H1 (cell line): ENCODE results near the gene RBFOX1. TPM values are rescaled to one million over a fixed set of nuclear protein-coding genes. Genes with fewer than 3 reads are reported as not detected.

Source experiments
- CTCF ChIA-PET: fragments of 300-600 bp; sonication (Branson Sonifier 250); formaldehyde crosslinking; loops from one replicate; lab custom pipeline; 2021; ENCODE audit not compliant: partially characterized antibody; lab: Charles Lee
- POLR2A ChIA-PET: fragments of 300-600 bp; sonication (Branson Sonifier 250); formaldehyde crosslinking; loops from one replicate; lab custom pipeline; 2021; ENCODE audit warnings: inconsistent platforms; ENCODE audit not compliant: partially characterized antibody; lab: Charles Lee
- DNase-seq, 2 experiments: peaks; one replicate each; pipeline versions ENCODE4 v3.0.0 to v3.0.0-alpha.2; 2010 to 2022; ENCODE audit warnings: low spot score in 2 of 2, low read depth in 1 of 2, mixed read lengths in 1 of 2
- FAIRE-seq: peaks from 2 replicates; lab custom pipeline; 2011; peaks lifted over from hg19 to GRCh38; lab: Jason Lieb, UNC
- H2AFZ ChIP-seq: 2 replicates; pipeline ENCODE4 v1.8.1; 2012; ENCODE audit warnings: low read length, inconsistent platforms
- H2AK5ac ChIP-seq: 2 replicates; pipeline ENCODE4 v1.6.1; 2013; ENCODE audit warnings: low read depth, low read length
- H2BK120ac ChIP-seq: replicated peaks from 2 replicates; pipeline ENCODE3; 2013; ENCODE audit warnings: low read depth, low read length, inconsistent platforms
- H2BK12ac ChIP-seq: 2 replicates; pipeline ENCODE4 v1.6.1; 2013; ENCODE audit warnings: low read depth, low read length
- H2BK15ac ChIP-seq: 2 replicates; pipeline ENCODE4 v1.6.1; 2013; ENCODE audit warnings: low read length
- H2BK20ac ChIP-seq: 2 replicates; pipeline ENCODE4 v1.6.1; 2013; ENCODE audit warnings: low read length
- H2BK5ac ChIP-seq: 2 replicates; pipeline ENCODE4 v1.6.1; 2013; ENCODE audit warnings: low read depth, low read length
- H3K14ac ChIP-seq: 2 replicates; pipeline ENCODE4 v1.6.1; 2013; ENCODE audit warnings: inconsistent platforms; ENCODE audit not compliant: insufficient read length
- H3K18ac ChIP-seq: 2 replicates; pipeline ENCODE4 v1.6.1; 2013; ENCODE audit warnings: low read length; ENCODE audit errors: extremely low read depth
- H3K23ac ChIP-seq: 2 replicates; pipeline ENCODE4 v1.6.1; 2013; ENCODE audit warnings: inconsistent platforms; ENCODE audit not compliant: insufficient read length
- H3K23me2 ChIP-seq: 2 replicates; pipeline ENCODE4 v1.6.1; 2013; ENCODE audit warnings: low read depth, low read length
- H3K27ac ChIP-seq: 2 replicates; pipeline ENCODE4 v1.6.1; 2011; ENCODE audit warnings: low read depth, low read length, inconsistent platforms
- H3K27me3 ChIP-seq, 4 experiments: replicated peaks in 1 of 4; 1 replicate in 1 of 4; 2 replicates in 3 of 4; pipeline versions ENCODE4 v1.6.1 to v1.8.1; 2011 to 2013; ENCODE audit warnings: low read length in 3 of 4, mild to moderate bottlenecking in 3 of 4, inconsistent platforms in 2 of 4, mixed read lengths in 2 of 4, moderate library complexity in 1 of 4; ENCODE audit not compliant: control insufficient read depth in 3 of 4, insufficient read depth in 3 of 4; ENCODE audit errors: extremely low read depth in 1 of 4
- H3K36me3 ChIP-seq, 4 experiments: 2 replicates each; pipeline versions ENCODE4 v1.6.1 to v1.8.1; 2011 to 2013; ENCODE audit warnings: mild to moderate bottlenecking in 4 of 4, low read length in 3 of 4, moderate library complexity in 2 of 4, control low read depth in 1 of 4, inconsistent platforms in 1 of 4; ENCODE audit not compliant: insufficient read depth in 4 of 4, control insufficient read depth in 2 of 4
- H3K4ac ChIP-seq: replicated peaks from 2 replicates; pipeline ENCODE3; 2013; ENCODE audit warnings: low read length, low read depth, mixed read lengths, inconsistent platforms; ENCODE audit not compliant: insufficient read length
- H3K4me1 ChIP-seq, 4 experiments: replicated peaks in 1 of 4; 1 replicate in 1 of 4; 2 replicates in 3 of 4; pipeline versions ENCODE4 v1.6.1 to v1.8.1; 2011 to 2013; ENCODE audit warnings: low read length in 3 of 4, inconsistent platforms in 2 of 4, mixed read lengths in 1 of 4; ENCODE audit not compliant: insufficient read depth in 4 of 4, control insufficient read depth in 3 of 4
- H3K4me2 ChIP-seq, 2 experiments: 2 replicates each; pipeline versions ENCODE4 v1.6.1 to v1.8.1; 2011 to 2013; ENCODE audit warnings: low read depth in 2 of 2, low read length in 2 of 2, control low read depth in 1 of 2, inconsistent platforms in 1 of 2, mild to moderate bottlenecking in 1 of 2; ENCODE audit not compliant: insufficient read depth in 1 of 2
- H3K4me3 ChIP-seq, 4 experiments: fragments of 200-600, 300-600 bp in 1 of 4; sonication (generic), shearing (Covaris generic), sonication (Bioruptor Twin) in 1 of 4; 2 replicates each; pipeline versions ENCODE4 v1.5.1 to v1.8.1; 2011 to 2016; ENCODE audit warnings: low read length in 4 of 4, low read depth in 3 of 4, control low read depth in 2 of 4, inconsistent platforms in 2 of 4, mild to moderate bottlenecking in 2 of 4, mixed read lengths in 1 of 4, moderate library complexity in 1 of 4; ENCODE audit not compliant: insufficient read depth in 2 of 4; ENCODE audit errors: extremely low read depth in 1 of 4
- H3K56ac ChIP-seq: replicated peaks from 2 replicates; pipeline ENCODE3; 2013; ENCODE audit warnings: low read depth, mild to moderate bottlenecking, mixed read lengths, low read length, inconsistent platforms; ENCODE audit not compliant: insufficient read length
- H3K79me1 ChIP-seq: 2 replicates; pipeline ENCODE4 v1.6.1; 2013; ENCODE audit warnings: low read depth, low read length, control low read depth
- H3K79me2 ChIP-seq, 2 experiments: 2 replicates each; pipeline versions ENCODE4 v1.6.1 to v1.8.1; 2012 to 2013; ENCODE audit warnings: low read length in 2 of 2, mild to moderate bottlenecking in 2 of 2, inconsistent platforms in 1 of 2; ENCODE audit not compliant: insufficient read depth in 2 of 2, control insufficient read depth in 1 of 2
- H3K9ac ChIP-seq, 4 experiments: replicated peaks in 1 of 4; 1 replicate in 1 of 4; 2 replicates in 3 of 4; pipeline versions ENCODE4 v1.6.1 to v1.8.1; 2011 to 2013; ENCODE audit warnings: low read depth in 3 of 4, low read length in 3 of 4, control low read depth in 2 of 4, mild to moderate bottlenecking in 2 of 4, moderate library complexity in 2 of 4, inconsistent platforms in 1 of 4; ENCODE audit errors: extremely low read depth in 1 of 4
- H3K9me3 ChIP-seq, 2 experiments: 2 replicates each; pipeline versions ENCODE4 v1.6.1 to v1.8.1; 2012 to 2013; ENCODE audit warnings: mild to moderate bottlenecking in 2 of 2, moderate library complexity in 2 of 2, control low read depth in 1 of 2, inconsistent platforms in 1 of 2, low read depth in 1 of 2, low read length in 1 of 2, mixed read lengths in 1 of 2; ENCODE audit not compliant: insufficient read depth in 2 of 2
- H4K20me1 ChIP-seq, 2 experiments: replicated peaks in 1 of 2; 2 replicates each; pipeline versions ENCODE3 to v1.8.1; 2011 to 2013; ENCODE audit warnings: inconsistent platforms in 2 of 2, low read length in 2 of 2, mild to moderate bottlenecking in 1 of 2; ENCODE audit not compliant: insufficient read depth in 2 of 2, control insufficient read depth in 1 of 2
- H4K5ac ChIP-seq: 2 replicates; pipeline ENCODE4 v1.6.1; 2013; ENCODE audit warnings: low read length, low read depth, mixed read lengths, inconsistent platforms; ENCODE audit not compliant: insufficient read length
- H4K8ac ChIP-seq: 2 replicates; pipeline ENCODE4 v1.8.0; 2013; ENCODE audit warnings: mild to moderate bottlenecking, moderate library complexity, low read length, inconsistent platforms; ENCODE audit not compliant: insufficient read depth; ENCODE audit errors: extremely low read depth
- H4K91ac ChIP-seq: replicated peaks from 2 replicates; pipeline ENCODE3; 2013; ENCODE audit warnings: low read length, mixed read lengths, inconsistent platforms; ENCODE audit not compliant: insufficient read length
- ASH2L ChIP-seq: fragments of 200-600, 300-600 bp; sonication (generic); IDR thresholded peaks from one replicate; pipeline ENCODE4 v1.7.1; 2017; ENCODE audit warnings: low read length
- BCL11A ChIP-seq, 2 experiments: IDR thresholded peaks; one replicate each; pipeline ENCODE4 v1.6.1; 2011; ENCODE audit warnings: low read depth in 2 of 2, low read length in 2 of 2, mild to moderate bottlenecking in 2 of 2
- EP300 ChIP-seq, 2 experiments: IDR thresholded peaks; 1 replicate in 1 of 2; 2 replicates in 1 of 2; pipeline ENCODE4 v1.6.1; 2011 to 2012; ENCODE audit warnings: low read depth in 2 of 2, low read length in 2 of 2, mild to moderate bottlenecking in 2 of 2, borderline replicate concordance in 1 of 2, inconsistent platforms in 1 of 2, moderate library complexity in 1 of 2
- HDAC2 ChIP-seq, 2 experiments: fragments of 300-600 bp in 1 of 2; sonication (generic) in 1 of 2; IDR thresholded peaks; 2 replicates each; pipeline ENCODE4 v1.6.1; 2011 to 2012; ENCODE audit warnings: low read depth in 2 of 2, low read length in 2 of 2, mild to moderate bottlenecking in 2 of 2, moderate library complexity in 2 of 2, borderline replicate concordance in 1 of 2, inconsistent platforms in 1 of 2
- RNF2 ChIP-seq: fragments of 200-900, 300-1000 bp; sonication (generic); IDR thresholded peaks from 2 replicates; pipeline ENCODE4 v1.7.1; 2016; ENCODE audit warnings: borderline replicate concordance, low read depth, mild to moderate bottlenecking, antibody characterized with exemption, low read length; ENCODE audit not compliant: poor library complexity, severe bottlenecking; ENCODE audit errors: missing control alignments
- SUZ12 ChIP-seq: fragments of 200-600 bp; sonication (generic); IDR thresholded peaks from 2 replicates; pipeline ENCODE4 v1.6.1; 2012; ENCODE audit warnings: mild to moderate bottlenecking, inconsistent platforms, low read length, moderate library complexity, mixed read lengths
- WGBS, 2 experiments: shearing (Covaris generic) in 1 of 2; methylation state at CpG; one replicate each; pipeline versions ENCODE4 v1.1.6 to v1.1.7; 2013 to 2015; ENCODE audit warnings: low lambda C conversion rate in 2 of 2, mixed read lengths in 2 of 2, inconsistent platforms in 1 of 2, low coverage in 1 of 2, missing lambda C conversion rate in 1 of 2; ENCODE audit not compliant: insufficient replicate concordance in 2 of 2, insufficient coverage in 1 of 2, insufficient read length in 1 of 2; ENCODE audit errors: extremely low coverage in 1 of 2, missing lambda C conversion rate in 1 of 2; 5-methylcytosine and 5-hydroxymethylcytosine counted together
- polyA plus RNA-seq, 7 experiments: library from polyadenylated mRNA; depleted of rRNA in 3 of 7; stranded (reverse) in 5 of 7; unstranded in 2 of 7; fragments of >200 nt in 5 of 7; fragments of 200-250 nt in 2 of 7; gene quantifications; 1 replicate in 5 of 7; 2 replicates in 1 of 7; 4 replicates in 1 of 7; pipeline versions ENCODE4 v1.2.1 to v1.2.3, GENCODE V29; 2011 to 2013; ENCODE audit warnings: missing spikeins in 2 of 7, mixed read lengths in 2 of 7
- total RNA-seq: library from RNA; stranded (reverse); fragmentation: NEBNext Ultra II Directional; extraction: Animal tissue kit (Norgen Biotek cat#: 25700); gene quantifications from 2 replicates; pipeline ENCODE4 v1.2.1, GENCODE V29; 2021
- TF ChIP-seq, protein P1 (sequence below): IDR thresholded peaks from 2 replicates; pipeline ENCODE4 v1.6.1; 2012; ENCODE audit warnings: inconsistent platforms

RBFOX1 gene
- total and polyA plus RNA-seq, 2 of the 8 experiments (the other 6 are each of a cell fraction or from before 2014, with no cell fraction given): 1.7 to 2.8 TPM

GRCh38 chr16:7628981-7629380 is 296.3 kb downstream of the RBFOX1 start:
- H3K4me1 ChIP-seq: peaks cover 0 to 10% (median 4%) of the 10 kb centered on the region in 4 experiments; a peak in 4 of 7 replicates
- no peak overlapping the region for H3K4me3 ChIP-seq
- H2BK120ac ChIP-seq: no peak overlapping the region
- no peak overlapping the region for H3K14ac ChIP-seq
- no peaks in the 10 kb centered on the region for H3K9me3 ChIP-seq
- no peak overlapping the region for H4K91ac ChIP-seq
- H3K4me2 ChIP-seq: no peak overlapping the region
- DNase-seq (no peak), FAIRE-seq (no peak)
- no peak overlapping the region for H3K23ac ChIP-seq
- H4K20me1 ChIP-seq: no peaks in the 10 kb centered on the region
- no peak overlapping the region for H2BK12ac ChIP-seq
- H2AK5ac ChIP-seq: no peak overlapping the region
- no peak overlapping the region for H3K9ac ChIP-seq
- ChIA-PET POLR2A (no interaction called here), CTCF (no interaction called here)
- H3K27ac ChIP-seq: no peak overlapping the region
- no peak overlapping the region for H2BK15ac ChIP-seq
- no peak overlapping the region for H4K5ac ChIP-seq
- WGBS, 2 experiments: 91% methylated on average over 6 of the region's 6 CpGs; no CpG with 5 or more reads in 1 of the 2 experiments
- H3K18ac ChIP-seq: no peak overlapping the region
- H3K27me3 ChIP-seq: no peaks in the 10 kb centered on the region
- H3K56ac ChIP-seq: no peak overlapping the region
- H3K4ac ChIP-seq: no peak overlapping the region
- H4K8ac ChIP-seq: no peak overlapping the region
- no peak overlapping the region for H2AFZ ChIP-seq
- no peak overlapping the region for H2BK20ac ChIP-seq
- H2BK5ac ChIP-seq: no peak overlapping the region
- no peaks in the 10 kb centered on the region for H3K36me3 ChIP-seq
- H3K79me1 ChIP-seq: no peaks in the 10 kb centered on the region
- no peaks in the 10 kb centered on the region for H3K79me2 ChIP-seq
- no peaks in the 10 kb centered on the region for H3K23me2 ChIP-seq
- TF ChIP-seq EP300 (IDR thresholded peaks at IDR 0.05; ENCODE audit: borderline replicate concordance in 1 of 2, low read depth in 2 of 2, low read length in 2 of 2) (no peak), RNF2 (no peak), SUZ12 (no peak), HDAC2 (IDR thresholded peaks at IDR 0.05; ENCODE audit: borderline replicate concordance in 1 of 2, low read depth in 2 of 2, low read length in 2 of 2) (no peak), ASH2L (no peak), BCL11A (IDR thresholded peaks at IDR 0.05; ENCODE audit: low read depth in 2 of 2, low read length in 2 of 2) (no peak)
- TF ChIP-seq, protein P1, sequence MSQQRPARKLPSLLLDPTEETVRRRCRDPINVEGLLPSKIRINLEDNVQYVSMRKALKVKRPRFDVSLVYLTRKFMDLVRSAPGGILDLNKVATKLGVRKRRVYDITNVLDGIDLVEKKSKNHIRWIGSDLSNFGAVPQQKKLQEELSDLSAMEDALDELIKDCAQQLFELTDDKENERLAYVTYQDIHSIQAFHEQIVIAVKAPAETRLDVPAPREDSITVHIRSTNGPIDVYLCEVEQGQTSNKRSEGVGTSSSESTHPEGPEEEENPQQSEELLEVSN: no peak
